Measurements from ENCODE around the gene ADARB2.
"Not testable (repeated sequence)": the region's sequence is repeated elsewhere in the genome, so short reads cannot be mapped to it uniquely, and the experiment has no call there.

ADARB2 gene

GRCh38 chr10:1542941-1543340 is 194.4 kb downstream of the ADARB2 start:
- in situ Hi-C loops (cut with MboI; ENCODE audit: low pct_unique_long_range_greater_than_20kb, low sequenced_read_pairs, unreplicated experiment) = no loop called here
- no peak for DNase-seq (ENCODE audit: low spot score)
- no peak for TF ChIP-seq CTCF (IDR thresholded peaks at IDR 0.05; ENCODE audit: extremely low read depth, insufficient read depth, missing control alignments)

GRCh38 chr10:1540144-1540543 is 197.2 kb downstream of the ADARB2 start:
- DNase-seq (ENCODE audit: low spot score) = no peak
- in situ Hi-C loops (cut with MboI; ENCODE audit: low pct_unique_long_range_greater_than_20kb, low sequenced_read_pairs, unreplicated experiment) = no loop called here

DNA sequence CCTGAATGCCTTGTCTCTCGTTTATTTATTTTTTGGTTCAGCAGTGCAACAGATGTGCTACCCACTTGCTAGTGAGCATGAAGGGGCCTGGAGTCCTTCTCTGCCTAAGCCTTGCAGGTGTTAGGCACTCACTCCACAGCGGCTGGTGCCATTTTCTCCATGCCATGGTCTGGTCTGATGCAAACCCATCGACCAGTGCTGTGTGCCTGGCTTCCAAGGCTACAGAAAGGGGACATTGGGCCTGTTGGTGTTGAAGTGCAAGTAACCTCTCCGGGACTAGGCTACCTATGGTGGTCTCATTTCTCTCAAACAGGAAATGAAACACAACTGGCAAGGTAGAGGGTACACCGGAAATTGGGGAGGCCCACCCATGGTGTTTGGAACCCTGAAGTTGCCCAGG is 198.1 kb downstream of the ADARB2 start:
- TF ChIP-seq CTCF (IDR thresholded peaks at IDR 0.05; ENCODE audit: extremely low read depth, insufficient read depth, missing control alignments) = no peak
- in situ Hi-C loops (cut with MboI; ENCODE audit: low pct_unique_long_range_greater_than_20kb, low sequenced_read_pairs, unreplicated experiment) = no loop called here
- DNase-seq (ENCODE audit: low spot score) = no peak

More at GRCh38 chr10:1540144-1540543, 197.2 kb downstream of the ADARB2 start:
- TF ChIP-seq CTCF (IDR thresholded peaks at IDR 0.05; ENCODE audit: extremely low read depth, insufficient read depth, missing control alignments) = no peak

- no peak for TF ChIP-seq CTCF (IDR thresholded peaks at IDR 0.05; ENCODE audit: extremely low read depth, insufficient read depth, missing control alignments)
- in situ Hi-C loops (cut with MboI; ENCODE audit: low pct_unique_long_range_greater_than_20kb, low sequenced_read_pairs, unreplicated experiment) = no loop called here
- no peak for DNase-seq (ENCODE audit: low spot score)
These were observed 198.7 kb downstream of the ADARB2 start for GRCh38 chr10:1538531-1539061.

- TF ChIP-seq CTCF (IDR thresholded peaks at IDR 0.05; ENCODE audit: extremely low read depth, insufficient read depth, missing control alignments) = no peak
- DNase-seq (ENCODE audit: low spot score) = no peak
- in situ Hi-C loops (cut with MboI; ENCODE audit: low pct_unique_long_range_greater_than_20kb, low sequenced_read_pairs, unreplicated experiment) = no loop called here
These were observed 199.2 kb downstream of the ADARB2 start for GRCh38 chr10:1538121-1538520.

- in situ Hi-C loops (cut with MboI; ENCODE audit: low pct_unique_long_range_greater_than_20kb, low sequenced_read_pairs, unreplicated experiment); DNase-seq (ENCODE audit: low spot score): not testable (repeated sequence)
These were observed 199.9 kb downstream of the ADARB2 start for GRCh38 chr10:1537449-1537848.

DNA sequence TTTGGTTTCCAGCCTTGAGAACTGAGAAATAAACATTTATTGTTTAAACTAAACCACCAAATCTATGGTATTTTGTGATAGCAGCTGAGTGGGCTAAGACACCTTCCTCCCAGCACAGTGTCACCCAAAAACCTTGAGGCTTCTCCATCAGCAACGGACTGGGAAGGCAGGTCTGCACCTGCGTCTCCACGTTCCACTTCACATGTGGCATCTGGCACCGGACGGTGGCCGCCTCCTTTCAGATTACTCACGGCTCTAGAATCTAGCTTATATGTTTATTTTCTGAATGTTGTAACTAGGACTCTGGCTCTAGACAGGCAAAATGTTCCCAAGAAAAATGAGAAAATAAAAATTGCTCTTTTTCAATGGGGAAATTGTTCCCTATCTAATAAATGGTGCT is 201.0 kb downstream of the ADARB2 start:
- in situ Hi-C loops (cut with MboI; ENCODE audit: low pct_unique_long_range_greater_than_20kb, low sequenced_read_pairs, unreplicated experiment) = no loop called here
- DNase-seq (ENCODE audit: low spot score) = no peak
- no peak for TF ChIP-seq CTCF (IDR thresholded peaks at IDR 0.05; ENCODE audit: extremely low read depth, insufficient read depth, missing control alignments)
